ENCODE measurements around the gene ZNF639.

Gene ZNF639

GRCh38 chr3:179308001-179308400 lies 14.8 kb upstream of the ZNF639 start:
- peak; percentile 41 for FAIRE-seq
- no peak for DNase-seq (ENCODE audit: insufficient read length, low spot score)
- TF ChIP-seq SPI1 (IDR thresholded peaks at IDR 0.05; ENCODE audit: low read depth, low read length) (no peak), PAX5 (IDR thresholded peaks at IDR 0.05; ENCODE audit: insufficient read depth, low read length, severe bottlenecking) (no peak), POU2F2 (IDR thresholded peaks at IDR 0.05; ENCODE audit: low read depth, low read length) (no peak), TAF1 (IDR thresholded peaks at IDR 0.05; ENCODE audit: low read depth, low read length) (no peak), POLR2AphosphoS5 (IDR thresholded peaks at IDR 0.05; ENCODE audit: low read depth, low read length) (no peak), POLR2A (IDR thresholded peaks at IDR 0.05; ENCODE audit: low read depth, low read length) (no peak)

GRCh38 chr3:179309225-179310078 lies 13.4 kb upstream of the ZNF639 start:
- no peak for DNase-seq (ENCODE audit: insufficient read length, low spot score)
- TF ChIP-seq POU2F2 (IDR thresholded peaks at IDR 0.05; ENCODE audit: low read depth, low read length) (peak; percentile 39; the same call in 1 of the 2 replicates), POLR2A (IDR thresholded peaks at IDR 0.05; ENCODE audit: low read depth, low read length) (no peak), TAF1 (IDR thresholded peaks at IDR 0.05; ENCODE audit: low read depth, low read length) (no peak), SPI1 (IDR thresholded peaks at IDR 0.05; ENCODE audit: low read depth, low read length) (peak; percentile 89)

GRCh38 chr3:179318876-179319275 lies 4.0 kb upstream of the ZNF639 start:
- DNase-seq (ENCODE audit: insufficient read length, low spot score) (no peak), FAIRE-seq (no peak)
- TF ChIP-seq TAF1 (IDR thresholded peaks at IDR 0.05; ENCODE audit: low read depth, low read length) (no peak), PAX5 (IDR thresholded peaks at IDR 0.05; ENCODE audit: insufficient read depth, low read length, severe bottlenecking) (no peak), SPI1 (IDR thresholded peaks at IDR 0.05; ENCODE audit: low read depth, low read length) (no peak), POLR2A (IDR thresholded peaks at IDR 0.05; ENCODE audit: low read depth, low read length) (no peak), POLR2AphosphoS5 (IDR thresholded peaks at IDR 0.05; ENCODE audit: low read depth, low read length) (no peak), POU2F2 (IDR thresholded peaks at IDR 0.05; ENCODE audit: low read depth, low read length) (no peak)

More at GRCh38 chr3:179309225-179310078, 13.4 kb upstream of the ZNF639 start:
- peak; percentile 90 for FAIRE-seq

GRCh38 chr3:179321668-179322285 lies 1.1 kb upstream of the ZNF639 start:
- TF ChIP-seq PAX5 (IDR thresholded peaks at IDR 0.05; ENCODE audit: insufficient read depth, low read length, severe bottlenecking), result no peak
- FAIRE-seq (no peak), DNase-seq (ENCODE audit: insufficient read length, low spot score) (no peak)

GRCh38 chr3:179323197-179324110 lies 623 bp downstream of the ZNF639 start:
- DNase-seq (ENCODE audit: insufficient read length, low spot score) (peak; percentile 46), FAIRE-seq (peak; percentile 43)

GRCh38 chr3:179324270-179324754 lies 1.5 kb downstream of the ZNF639 start:
- DNase-seq (ENCODE audit: insufficient read length, low spot score) (no peak), FAIRE-seq (peak; percentile 59)
- TF ChIP-seq PAX5 (IDR thresholded peaks at IDR 0.05; ENCODE audit: insufficient read depth, low read length, severe bottlenecking), result no peak
- TF ChIP-seq SPI1 (IDR thresholded peaks at IDR 0.05; ENCODE audit: low read depth, low read length), result no peak
- TF ChIP-seq POLR2AphosphoS5 (IDR thresholded peaks at IDR 0.05; ENCODE audit: low read depth, low read length), result no peak
- no peak for TF ChIP-seq POLR2A (IDR thresholded peaks at IDR 0.05; ENCODE audit: low read depth, low read length)
- no peak for TF ChIP-seq TAF1 (IDR thresholded peaks at IDR 0.05; ENCODE audit: low read depth, low read length)
- no peak for TF ChIP-seq POU2F2 (IDR thresholded peaks at IDR 0.05; ENCODE audit: low read depth, low read length)

More at GRCh38 chr3:179323197-179324110, 623 bp downstream of the ZNF639 start:
- TF ChIP-seq PAX5 (IDR thresholded peaks at IDR 0.05; ENCODE audit: insufficient read depth, low read length, severe bottlenecking) (peak; percentile 54), POLR2A (IDR thresholded peaks at IDR 0.05; ENCODE audit: low read depth, low read length) (peak; percentile 25), POU2F2 (IDR thresholded peaks at IDR 0.05; ENCODE audit: low read depth, low read length) (no peak), TAF1 (IDR thresholded peaks at IDR 0.05; ENCODE audit: low read depth, low read length) (peak; percentile 30), SPI1 (IDR thresholded peaks at IDR 0.05; ENCODE audit: low read depth, low read length) (no peak)

GRCh38 chr3:179330438-179330837 lies 7.6 kb downstream of the ZNF639 start:
- DNase-seq (ENCODE audit: insufficient read length, low spot score) (no peak), FAIRE-seq (no peak)
- no peak for TF ChIP-seq TAF1 (IDR thresholded peaks at IDR 0.05; ENCODE audit: low read depth, low read length)
- no peak for TF ChIP-seq POU2F2 (IDR thresholded peaks at IDR 0.05; ENCODE audit: low read depth, low read length)
- TF ChIP-seq SPI1 (IDR thresholded peaks at IDR 0.05; ENCODE audit: low read depth, low read length), result no peak
- TF ChIP-seq PAX5 (IDR thresholded peaks at IDR 0.05; ENCODE audit: insufficient read depth, low read length, severe bottlenecking), result no peak
- TF ChIP-seq POLR2AphosphoS5 (IDR thresholded peaks at IDR 0.05; ENCODE audit: low read depth, low read length), result no peak
- no peak for TF ChIP-seq POLR2A (IDR thresholded peaks at IDR 0.05; ENCODE audit: low read depth, low read length)

- DNase-seq (ENCODE audit: insufficient read length, low spot score) (no peak), FAIRE-seq (no peak)
- no peak for TF ChIP-seq POU2F2 (IDR thresholded peaks at IDR 0.05; ENCODE audit: low read depth, low read length)
- no peak for TF ChIP-seq SPI1 (IDR thresholded peaks at IDR 0.05; ENCODE audit: low read depth, low read length)
- TF ChIP-seq TAF1 (IDR thresholded peaks at IDR 0.05; ENCODE audit: low read depth, low read length), result no peak
- no peak for TF ChIP-seq POLR2A (IDR thresholded peaks at IDR 0.05; ENCODE audit: low read depth, low read length)
- TF ChIP-seq PAX5 (IDR thresholded peaks at IDR 0.05; ENCODE audit: insufficient read depth, low read length, severe bottlenecking), result no peak
- no peak for TF ChIP-seq POLR2AphosphoS5 (IDR thresholded peaks at IDR 0.05; ENCODE audit: low read depth, low read length)
Observed at GRCh38 chr3:179332240-179332639, 9.4 kb downstream of the ZNF639 start.

GRCh38 chr3:179333084-179333483 lies 10.3 kb downstream of the ZNF639 start:
- DNase-seq (ENCODE audit: insufficient read length, low spot score) (no peak), FAIRE-seq (no peak)
- TF ChIP-seq TAF1 (IDR thresholded peaks at IDR 0.05; ENCODE audit: low read depth, low read length), result no peak
- TF ChIP-seq PAX5 (IDR thresholded peaks at IDR 0.05; ENCODE audit: insufficient read depth, low read length, severe bottlenecking), result no peak
- no peak for TF ChIP-seq POLR2AphosphoS5 (IDR thresholded peaks at IDR 0.05; ENCODE audit: low read depth, low read length)
- no peak for TF ChIP-seq SPI1 (IDR thresholded peaks at IDR 0.05; ENCODE audit: low read depth, low read length)
- no peak for TF ChIP-seq POLR2A (IDR thresholded peaks at IDR 0.05; ENCODE audit: low read depth, low read length)
- TF ChIP-seq POU2F2 (IDR thresholded peaks at IDR 0.05; ENCODE audit: low read depth, low read length), result no peak
